ENCODE results near the gene WASHC4. TPM values are rescaled to one million over a fixed set of nuclear protein-coding genes. Genes with fewer than 3 reads are reported as not detected.
A peak's percentile ranks its signal among the peaks of the same experiment; 100 is the strongest.

Gene WASHC4
- total RNA-seq, 1 donor from 2014 or later = 57.7 TPM

DNA sequence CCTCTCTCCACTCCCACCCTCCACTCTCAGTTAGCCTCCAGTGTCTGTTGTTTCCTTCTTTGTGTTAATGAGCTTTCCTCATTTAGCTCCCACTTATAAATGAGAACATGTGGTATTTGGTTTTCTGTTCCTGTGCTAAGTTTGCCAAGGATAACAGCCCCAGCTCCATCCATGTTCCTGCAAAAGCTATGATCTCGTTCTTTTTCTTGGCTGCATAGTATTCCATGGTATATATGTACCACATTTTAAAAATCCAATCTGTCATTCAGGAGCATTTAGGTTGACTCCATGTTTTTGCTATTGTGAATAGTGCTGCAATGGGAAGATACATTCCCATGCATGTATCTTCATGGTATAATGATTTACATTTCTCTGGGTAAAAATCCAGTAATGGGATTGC lies 2.8 kb upstream of the WASHC4 start:
- TF ChIP-seq, protein P1, sequence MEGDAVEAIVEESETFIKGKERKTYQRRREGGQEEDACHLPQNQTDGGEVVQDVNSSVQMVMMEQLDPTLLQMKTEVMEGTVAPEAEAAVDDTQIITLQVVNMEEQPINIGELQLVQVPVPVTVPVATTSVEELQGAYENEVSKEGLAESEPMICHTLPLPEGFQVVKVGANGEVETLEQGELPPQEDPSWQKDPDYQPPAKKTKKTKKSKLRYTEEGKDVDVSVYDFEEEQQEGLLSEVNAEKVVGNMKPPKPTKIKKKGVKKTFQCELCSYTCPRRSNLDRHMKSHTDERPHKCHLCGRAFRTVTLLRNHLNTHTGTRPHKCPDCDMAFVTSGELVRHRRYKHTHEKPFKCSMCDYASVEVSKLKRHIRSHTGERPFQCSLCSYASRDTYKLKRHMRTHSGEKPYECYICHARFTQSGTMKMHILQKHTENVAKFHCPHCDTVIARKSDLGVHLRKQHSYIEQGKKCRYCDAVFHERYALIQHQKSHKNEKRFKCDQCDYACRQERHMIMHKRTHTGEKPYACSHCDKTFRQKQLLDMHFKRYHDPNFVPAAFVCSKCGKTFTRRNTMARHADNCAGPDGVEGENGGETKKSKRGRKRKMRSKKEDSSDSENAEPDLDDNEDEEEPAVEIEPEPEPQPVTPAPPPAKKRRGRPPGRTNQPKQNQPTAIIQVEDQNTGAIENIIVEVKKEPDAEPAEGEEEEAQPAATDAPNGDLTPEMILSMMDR (IDR thresholded peaks at IDR 0.05) = no peak
- Mint-ChIP-seq H3K36me3 (ENCODE audit: low read depth) (no peaks in the 10 kb centered on the region), H3K9me3 (ENCODE audit: low read depth) (peaks cover 4% of the 10 kb centered on the region), H3K27me3 (ENCODE audit: low read depth) (no peaks in the 10 kb centered on the region), H3K27ac (ENCODE audit: unreplicated experiment) (no peak overlapping the region), H3K4me1 (ENCODE audit: low read depth) (peaks cover 36% of the 10 kb centered on the region), H3K4me3 (ENCODE audit: unreplicated experiment) (no peak overlapping the region)
- DNase-seq (ENCODE audit: low spot score) = no peak

DNA sequence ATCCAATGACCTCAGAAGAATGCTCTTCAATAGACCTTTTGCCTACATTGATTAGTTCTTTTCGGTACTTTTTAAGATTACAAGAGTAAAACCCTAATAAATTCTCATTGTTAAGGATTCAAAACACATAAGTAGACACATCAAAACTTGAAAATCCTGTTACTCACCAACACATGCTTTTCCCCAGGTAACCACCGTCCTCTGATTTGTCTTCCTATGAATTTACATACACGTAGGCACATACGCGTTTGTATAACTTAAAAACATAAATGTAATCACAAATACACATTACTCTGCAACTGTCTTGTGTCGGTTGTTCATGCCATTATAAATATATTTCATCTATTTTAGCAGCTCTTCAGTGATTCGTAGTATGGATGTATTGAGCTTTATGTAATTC lies 910 bp upstream of the WASHC4 start:
- Mint-ChIP-seq H3K27ac (ENCODE audit: unreplicated experiment) (peak overlapping the region; percentile 97), H3K36me3 (ENCODE audit: low read depth) (no peaks in the 10 kb centered on the region)

DNA sequence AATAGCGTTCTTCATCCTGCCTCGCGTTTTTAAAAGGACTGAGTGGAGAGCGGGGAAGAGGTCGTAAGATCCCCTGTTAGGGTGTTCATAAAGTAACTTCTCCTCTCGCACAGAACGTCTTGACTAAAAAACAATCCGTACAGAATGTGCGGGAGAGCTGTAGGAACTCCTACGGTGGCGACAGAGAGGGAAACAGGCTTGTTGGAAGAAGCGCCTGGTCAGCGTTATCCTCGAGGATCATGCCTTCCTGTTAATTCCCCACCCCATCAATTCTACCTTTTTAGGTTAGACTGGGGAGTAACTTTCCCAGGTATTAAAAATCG lies 399 bp upstream of the WASHC4 start:
- peaks cover 7% of the 10 kb centered on the region for H3K9me3 Mint-ChIP-seq (ENCODE audit: low read depth)
- H3K36me3 Mint-ChIP-seq (ENCODE audit: low read depth) = peaks cover 4% of the 10 kb centered on the region
- no peaks in the 10 kb centered on the region for H3K27me3 Mint-ChIP-seq (ENCODE audit: low read depth)
- H3K27ac Mint-ChIP-seq (ENCODE audit: unreplicated experiment) = peak overlapping the region; percentile 97
- H3K4me3 Mint-ChIP-seq (ENCODE audit: unreplicated experiment) = peak overlapping the region; percentile 94
- TF ChIP-seq, protein P1 (IDR thresholded peaks at IDR 0.05) = peak; percentile 6
- no peak for DNase-seq (ENCODE audit: low spot score)
- H3K4me1 Mint-ChIP-seq (ENCODE audit: low read depth) = peaks cover 42% of the 10 kb centered on the region

More for the DNA sequence above, 910 bp upstream of the WASHC4 start:
- H3K4me1 Mint-ChIP-seq (ENCODE audit: low read depth) = peaks cover 38% of the 10 kb centered on the region
- no peak for DNase-seq (ENCODE audit: low spot score)
- peaks cover 4% of the 10 kb centered on the region for H3K9me3 Mint-ChIP-seq (ENCODE audit: low read depth)
- peak overlapping the region; percentile 94 for H3K4me3 Mint-ChIP-seq (ENCODE audit: unreplicated experiment)
- H3K27me3 Mint-ChIP-seq (ENCODE audit: low read depth) = no peaks in the 10 kb centered on the region
- TF ChIP-seq, protein P1 (IDR thresholded peaks at IDR 0.05) = no peak

DNA sequence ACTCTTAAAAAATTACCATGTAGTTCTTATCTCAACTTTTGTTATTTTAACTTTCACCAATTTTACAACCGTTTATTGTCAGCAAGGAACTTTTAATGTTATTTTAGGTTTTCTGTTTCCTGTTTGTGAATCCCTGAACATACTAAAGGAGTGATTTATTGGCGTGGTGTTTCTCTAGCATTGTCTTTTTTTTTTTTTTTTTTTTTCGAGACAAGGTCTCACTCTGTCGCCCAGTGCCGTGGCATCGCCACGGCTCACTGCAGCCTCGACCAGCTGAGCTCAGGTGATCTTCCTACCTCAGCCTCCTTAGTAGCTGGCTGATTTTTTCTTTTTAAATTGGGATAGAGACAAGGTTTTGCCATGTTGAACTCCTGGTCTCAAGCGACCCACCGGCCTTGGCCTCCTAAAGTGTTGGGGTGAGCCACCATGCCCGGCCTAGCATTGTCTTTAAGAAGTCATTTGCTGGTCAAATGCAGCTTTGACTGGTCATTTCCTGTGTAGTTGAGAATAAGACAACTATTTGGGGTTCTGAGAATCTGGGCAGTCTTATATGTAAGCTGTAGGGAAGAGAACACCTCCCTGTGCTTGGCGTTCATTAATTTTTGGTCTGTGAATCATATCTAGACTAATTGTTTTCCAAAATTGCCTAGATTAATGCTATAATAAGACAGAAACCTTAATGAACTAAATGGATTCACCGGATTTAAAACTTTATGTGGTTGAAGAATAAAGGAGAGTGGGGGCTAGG lies 2.1 kb downstream of the WASHC4 start:
- Mint-ChIP-seq H3K27me3 (ENCODE audit: low read depth) (no peaks in the 10 kb centered on the region), H3K9me3 (ENCODE audit: low read depth) (peaks cover 13% of the 10 kb centered on the region), H3K4me1 (ENCODE audit: low read depth) (peaks cover 58% of the 10 kb centered on the region), H3K27ac (ENCODE audit: unreplicated experiment) (peak overlapping the region; percentile 95), H3K36me3 (ENCODE audit: low read depth) (peaks cover 13% of the 10 kb centered on the region), H3K4me3 (ENCODE audit: unreplicated experiment) (peak overlapping the region; percentile 94)
- DNase-seq (ENCODE audit: low spot score) = no peak
- TF ChIP-seq, protein P1 (IDR thresholded peaks at IDR 0.05) = no peak

- H3K9me3 Mint-ChIP-seq (ENCODE audit: low read depth) = peaks cover 10% of the 10 kb centered on the region
These were observed 3.3 kb downstream of the WASHC4 start for GRCh38 chr12:105110851-105111250.

More at GRCh38 chr12:105110851-105111250, 3.3 kb downstream of the WASHC4 start:
- Mint-ChIP-seq H3K4me1 (ENCODE audit: low read depth) (peaks cover 58% of the 10 kb centered on the region), H3K36me3 (ENCODE audit: low read depth) (peaks cover 17% of the 10 kb centered on the region), H3K27me3 (ENCODE audit: low read depth) (no peaks in the 10 kb centered on the region), H3K27ac (ENCODE audit: unreplicated experiment) (peak overlapping the region; percentile 95), H3K4me3 (ENCODE audit: unreplicated experiment) (peak overlapping the region; percentile 53)
- no peak for DNase-seq (ENCODE audit: low spot score)
- TF ChIP-seq, protein P1 (IDR thresholded peaks at IDR 0.05) = no peak
